ENCODE results near the gene SMAD3. TPM values are rescaled to one million over a fixed set of nuclear protein-coding genes. Genes with fewer than 3 reads are reported as not detected.

The SMAD3 gene
- total and polyA plus RNA-seq, 2 of the 8 experiments (the other 6 are each of a cell fraction or from before 2014, with no cell fraction given) = 10.1 to 12.4 TPM

- Histone ChIP-seq H3K9me3 (ENCODE audit: insufficient read depth in 2 of 2, low read depth in 1 of 2, low read length in 1 of 2) (no peaks in the 10 kb centered on the region), H3K79me1 (ENCODE audit: low read depth, low read length) (no peaks in the 10 kb centered on the region), H3K9ac (replicated peaks in 1 of 4; ENCODE audit: extremely low read depth in 1 of 4, low read depth in 3 of 4, low read length in 3 of 4) (no peak overlapping the region), H3K27ac (ENCODE audit: low read depth, low read length) (no peak overlapping the region), H3K4ac (replicated peaks; ENCODE audit: insufficient read length, low read depth, low read length) (no peak overlapping the region), H4K20me1 (replicated peaks in 1 of 2; ENCODE audit: control insufficient read depth in 1 of 2, insufficient read depth in 2 of 2, low read length in 2 of 2) (no peaks in the 10 kb centered on the region), H2AK5ac (ENCODE audit: low read depth, low read length) (no peak overlapping the region; the same call in 1 of the 2 replicates), H2AFZ (ENCODE audit: low read length) (no peak overlapping the region), H3K27me3 (replicated peaks in 1 of 4; ENCODE audit: control insufficient read depth in 3 of 4, extremely low read depth in 1 of 4, insufficient read depth in 3 of 4, low read length in 3 of 4) (no peaks in the 10 kb centered on the region; a peak in 3 of 7 replicates), H3K36me3 (ENCODE audit: control insufficient read depth in 2 of 4, insufficient read depth in 4 of 4, low read length in 3 of 4) (no peaks in the 10 kb centered on the region), H2BK12ac (ENCODE audit: low read depth, low read length) (peak overlapping the region; percentile 81), H3K14ac (ENCODE audit: insufficient read length) (no peak overlapping the region), H4K5ac (ENCODE audit: insufficient read length, low read depth, low read length) (no peak overlapping the region), H3K23ac (ENCODE audit: insufficient read length) (no peak overlapping the region), H4K8ac (ENCODE audit: extremely low read depth, insufficient read depth, low read length) (no peak overlapping the region), H3K4me2 (ENCODE audit: insufficient read depth in 1 of 2, low read depth in 2 of 2, low read length in 2 of 2) (peak overlapping the region in 1 of 2 experiments; percentile 13; a peak in 1 of 4 replicates), H2BK5ac (ENCODE audit: low read depth, low read length) (peak overlapping the region; percentile 86; the same call in 1 of the 2 replicates), H3K4me3 (ENCODE audit: extremely low read depth in 1 of 4, insufficient read depth in 2 of 4, low read depth in 3 of 4, low read length in 4 of 4) (no peak overlapping the region), H3K79me2 (ENCODE audit: control insufficient read depth in 1 of 2, insufficient read depth in 2 of 2, low read length in 2 of 2) (no peaks in the 10 kb centered on the region; a peak in 1 of 4 replicates), H3K18ac (ENCODE audit: extremely low read depth, low read length) (no peak overlapping the region), H2BK120ac (replicated peaks; ENCODE audit: low read depth, low read length) (peak overlapping the region; percentile 10), H4K91ac (replicated peaks; ENCODE audit: insufficient read length, low read length) (peak overlapping the region; percentile 25), H3K23me2 (ENCODE audit: low read depth, low read length) (no peaks in the 10 kb centered on the region), H3K4me1 (replicated peaks in 1 of 4; ENCODE audit: control insufficient read depth in 3 of 4, insufficient read depth in 4 of 4, low read length in 3 of 4) (peaks cover 24 to 39% (median 28%) of the 10 kb centered on the region in 4 experiments), H3K56ac (replicated peaks; ENCODE audit: insufficient read length, low read depth, low read length) (no peak overlapping the region), H2BK20ac (ENCODE audit: low read length) (peak overlapping the region; percentile 38; the same call in 1 of the 2 replicates), H2BK15ac (ENCODE audit: low read length) (peak overlapping the region; percentile 99)
- ChIA-PET POLR2A (ENCODE audit: partially characterized antibody) (no interaction called here), CTCF (ENCODE audit: partially characterized antibody) (no interaction called here)
- WGBS, 2 experiments (ENCODE audit: extremely low coverage in 1 of 2, insufficient coverage in 1 of 2, insufficient read length in 1 of 2, insufficient replicate concordance in 2 of 2, low coverage in 1 of 2, low lambda C conversion rate in 2 of 2, missing lambda C conversion rate in 1 of 2) = 43% methylated on average over 7 of the region's 7 CpGs; no CpG with 5 or more reads in 1 of the 2 experiments
- FAIRE-seq (no peak), DNase-seq (ENCODE audit: low read depth in 1 of 2, low spot score in 2 of 2) (no peak)
- TF ChIP-seq JUN (IDR thresholded peaks at IDR 0.05; ENCODE audit: low read depth, low read length) (no peak), EZH2 (IDR thresholded peaks at IDR 0.05; ENCODE audit: low read depth, low read length, severe bottlenecking) (no peak), GTF2F1 (IDR thresholded peaks at IDR 0.05; ENCODE audit: borderline replicate concordance, low read depth, low read length) (no peak), JUND (IDR thresholded peaks at IDR 0.05; ENCODE audit: low read length) (no peak), RNF2 (IDR thresholded peaks at IDR 0.05; ENCODE audit: borderline replicate concordance, low read depth, low read length, missing control alignments, poor library complexity, severe bottlenecking) (no peak), CTBP2 (IDR thresholded peaks at IDR 0.05; ENCODE audit: borderline replicate concordance, insufficient read depth, insufficient read length, low read length) (no peak), NRF1 (IDR thresholded peaks at IDR 0.05; ENCODE audit: low read depth, low read length) (no peak), RBBP5 (IDR thresholded peaks at IDR 0.05; ENCODE audit: borderline replicate concordance, low read depth, low read length) (no peak), EP300 (IDR thresholded peaks at IDR 0.05; ENCODE audit: borderline replicate concordance in 1 of 2, low read depth in 2 of 2, low read length in 2 of 2) (no peak), ASH2L (IDR thresholded peaks at IDR 0.05; ENCODE audit: low read length) (no peak), SRF (IDR thresholded peaks at IDR 0.05; ENCODE audit: low read depth, low read length) (no peak), ZNF274 (IDR thresholded peaks at IDR 0.05; ENCODE audit: borderline replicate concordance, extremely low read depth, low read length) (no peak)
Observed at GRCh38 chr15:67144609-67145311, 79.4 kb downstream of the SMAD3 start.

Data from H1 (cell line).